ENCODE results near the gene ACOT7.

The ACOT7 gene

DNA sequence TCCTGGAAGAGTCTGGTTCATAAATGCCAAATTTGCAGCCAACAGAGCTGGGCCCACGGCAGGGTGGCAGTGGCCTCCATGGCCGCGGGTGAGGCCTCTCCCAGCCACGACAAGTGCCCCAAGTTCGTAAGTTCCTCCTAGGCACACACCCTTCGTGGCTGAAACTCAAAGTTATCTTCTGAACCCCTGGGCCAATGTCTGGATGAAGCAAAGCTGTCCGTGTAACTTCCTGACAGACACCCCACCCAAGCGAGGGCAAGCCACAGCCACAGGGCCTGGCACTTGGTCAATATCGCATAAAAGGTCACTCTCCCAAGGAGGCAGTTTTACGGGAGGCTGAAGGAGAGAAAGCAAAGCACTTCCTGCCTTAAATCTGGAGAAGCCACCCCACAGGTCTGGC is 104.9 kb downstream of the ACOT7 start:
- TF ChIP-seq, protein P1, sequence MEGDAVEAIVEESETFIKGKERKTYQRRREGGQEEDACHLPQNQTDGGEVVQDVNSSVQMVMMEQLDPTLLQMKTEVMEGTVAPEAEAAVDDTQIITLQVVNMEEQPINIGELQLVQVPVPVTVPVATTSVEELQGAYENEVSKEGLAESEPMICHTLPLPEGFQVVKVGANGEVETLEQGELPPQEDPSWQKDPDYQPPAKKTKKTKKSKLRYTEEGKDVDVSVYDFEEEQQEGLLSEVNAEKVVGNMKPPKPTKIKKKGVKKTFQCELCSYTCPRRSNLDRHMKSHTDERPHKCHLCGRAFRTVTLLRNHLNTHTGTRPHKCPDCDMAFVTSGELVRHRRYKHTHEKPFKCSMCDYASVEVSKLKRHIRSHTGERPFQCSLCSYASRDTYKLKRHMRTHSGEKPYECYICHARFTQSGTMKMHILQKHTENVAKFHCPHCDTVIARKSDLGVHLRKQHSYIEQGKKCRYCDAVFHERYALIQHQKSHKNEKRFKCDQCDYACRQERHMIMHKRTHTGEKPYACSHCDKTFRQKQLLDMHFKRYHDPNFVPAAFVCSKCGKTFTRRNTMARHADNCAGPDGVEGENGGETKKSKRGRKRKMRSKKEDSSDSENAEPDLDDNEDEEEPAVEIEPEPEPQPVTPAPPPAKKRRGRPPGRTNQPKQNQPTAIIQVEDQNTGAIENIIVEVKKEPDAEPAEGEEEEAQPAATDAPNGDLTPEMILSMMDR (IDR thresholded peaks at IDR 0.05), result no peak
- H3K36me3 ChIP-seq, result no peaks in the 10 kb centered on the region
- no peaks in the 10 kb centered on the region for H3K4me1 ChIP-seq (ENCODE audit: control insufficient read depth in 1 of 2, insufficient read depth in 1 of 2, low read depth in 1 of 2, low read length in 1 of 2)
- H3K4me3 ChIP-seq (ENCODE audit: low read depth in 1 of 2, low read length in 1 of 2), result no peak overlapping the region
- no peaks in the 10 kb centered on the region for H3K27me3 ChIP-seq
- H3K9me3 ChIP-seq, result no peaks in the 10 kb centered on the region
- H3K27ac ChIP-seq, result no peak overlapping the region

DNA sequence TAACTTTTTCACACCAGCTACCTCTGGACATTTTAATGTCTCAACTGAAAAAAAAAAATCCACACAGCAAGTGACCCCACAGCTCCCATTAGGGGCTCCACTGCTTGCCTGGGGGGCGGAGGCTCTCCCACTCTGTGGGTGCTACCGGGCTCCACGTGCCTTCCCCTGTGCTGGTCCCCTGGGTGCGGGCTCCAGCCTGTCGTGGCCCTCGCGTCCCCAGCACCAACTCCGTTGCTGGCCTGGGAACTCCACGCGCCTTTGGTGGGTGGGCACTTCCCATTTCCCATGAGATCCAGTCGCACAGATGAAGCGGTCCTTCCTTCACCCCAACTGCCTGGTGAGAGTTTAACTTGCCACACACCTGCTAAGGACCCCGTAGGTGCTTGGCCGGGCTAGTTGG is 105.5 kb downstream of the ACOT7 start:
- H3K4me1 ChIP-seq (ENCODE audit: control insufficient read depth in 1 of 2, insufficient read depth in 1 of 2, low read depth in 1 of 2, low read length in 1 of 2), result no peaks in the 10 kb centered on the region
- TF ChIP-seq, protein P1 (IDR thresholded peaks at IDR 0.05), result no peak
- no peaks in the 10 kb centered on the region for H3K27me3 ChIP-seq
- no peaks in the 10 kb centered on the region for H3K36me3 ChIP-seq
- no peak overlapping the region for H3K27ac ChIP-seq
- H3K4me3 ChIP-seq (ENCODE audit: low read depth in 1 of 2, low read length in 1 of 2), result no peak overlapping the region
- no peaks in the 10 kb centered on the region for H3K9me3 ChIP-seq

DNA sequence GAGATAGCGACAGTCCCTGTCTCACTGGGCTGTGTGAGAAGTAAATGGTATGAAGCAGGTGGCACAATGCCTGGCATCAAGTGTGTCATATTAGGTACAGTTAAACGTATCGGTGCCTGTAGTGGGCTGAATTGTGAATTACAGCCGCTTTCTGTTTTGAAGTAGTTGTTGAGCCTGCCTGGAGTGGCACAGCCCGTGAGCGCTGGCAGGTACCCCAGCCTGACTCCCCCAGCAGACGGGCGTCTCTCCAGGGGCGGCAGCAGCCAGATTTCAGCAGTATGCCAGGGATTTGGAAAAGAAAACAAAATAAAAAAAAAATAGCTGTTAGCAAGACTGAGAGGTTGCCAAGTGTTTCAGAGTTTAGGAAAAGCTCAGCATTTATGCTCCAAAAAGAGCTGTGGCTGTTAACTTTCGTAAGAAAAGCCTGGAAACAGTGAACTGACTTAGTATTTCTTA is 106.1 kb downstream of the ACOT7 start:
- no peaks in the 10 kb centered on the region for H3K9me3 ChIP-seq
- TF ChIP-seq, protein P1 (IDR thresholded peaks at IDR 0.05), result no peak
- no peaks in the 10 kb centered on the region for H3K36me3 ChIP-seq
- no peak overlapping the region for H3K27ac ChIP-seq
- no peak overlapping the region for H3K4me3 ChIP-seq (ENCODE audit: low read depth in 1 of 2, low read length in 1 of 2)
- no peaks in the 10 kb centered on the region for H3K4me1 ChIP-seq (ENCODE audit: control insufficient read depth in 1 of 2, insufficient read depth in 1 of 2, low read depth in 1 of 2, low read length in 1 of 2)
- H3K27me3 ChIP-seq, result no peaks in the 10 kb centered on the region

DNA sequence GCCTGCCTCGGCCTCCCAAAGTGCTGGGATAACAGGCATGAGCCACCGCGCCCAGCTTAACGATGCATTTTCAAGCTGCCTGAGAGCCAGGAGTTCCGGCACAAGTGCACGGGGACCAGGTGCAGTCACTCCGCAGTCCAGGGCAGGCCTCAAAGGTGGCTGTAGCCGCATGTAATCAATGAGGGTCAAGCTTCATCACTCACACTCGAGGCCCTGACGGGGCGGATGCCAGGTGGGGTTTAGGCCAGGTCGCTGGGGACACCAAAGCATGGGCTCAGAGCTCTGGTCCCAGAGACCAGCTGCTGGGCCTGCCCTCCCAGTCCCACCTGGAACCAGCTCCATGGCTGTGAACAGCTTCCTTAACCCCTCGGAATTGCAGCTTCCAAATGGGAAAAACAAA is 106.5 kb downstream of the ACOT7 start:
- no peak overlapping the region for H3K4me3 ChIP-seq (ENCODE audit: low read depth in 1 of 2, low read length in 1 of 2)
- H3K27ac ChIP-seq, result no peak overlapping the region

DNA sequence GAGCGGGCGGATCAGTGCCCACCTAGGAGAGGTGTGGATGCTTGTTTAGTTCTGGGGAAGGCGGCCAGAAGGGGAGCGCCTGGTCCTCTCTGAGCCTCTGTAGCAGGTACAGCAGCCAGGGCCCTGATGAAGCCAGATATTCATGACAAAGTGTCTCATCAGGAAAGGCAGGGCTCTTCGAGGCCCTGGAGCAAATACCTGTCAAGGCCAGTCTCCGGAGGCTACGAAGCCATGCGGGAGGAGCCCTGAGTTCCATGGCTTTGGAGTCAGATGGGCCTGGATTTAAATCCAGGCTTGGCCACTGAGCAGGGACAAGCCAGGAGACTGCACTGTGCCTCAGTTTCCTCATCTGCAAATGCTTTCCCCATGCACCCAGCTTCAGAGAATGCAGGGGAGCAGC is 107.3 kb downstream of the ACOT7 start:
- Histone ChIP-seq H3K27me3 (no peaks in the 10 kb centered on the region), H3K9me3 (no peaks in the 10 kb centered on the region), H3K36me3 (no peaks in the 10 kb centered on the region), H3K27ac (no peak overlapping the region), H3K4me1 (ENCODE audit: control insufficient read depth in 1 of 2, insufficient read depth in 1 of 2, low read depth in 1 of 2, low read length in 1 of 2) (no peaks in the 10 kb centered on the region), H3K4me3 (ENCODE audit: low read depth in 1 of 2, low read length in 1 of 2) (no peak overlapping the region)
- TF ChIP-seq, protein P1 (IDR thresholded peaks at IDR 0.05), result no peak

More for the DNA sequence above, 106.5 kb downstream of the ACOT7 start:
- Histone ChIP-seq H3K36me3 (no peaks in the 10 kb centered on the region), H3K27me3 (no peaks in the 10 kb centered on the region), H3K9me3 (no peaks in the 10 kb centered on the region), H3K4me1 (ENCODE audit: control insufficient read depth in 1 of 2, insufficient read depth in 1 of 2, low read depth in 1 of 2, low read length in 1 of 2) (no peaks in the 10 kb centered on the region)
- TF ChIP-seq, protein P1 (IDR thresholded peaks at IDR 0.05), result no peak

DNA sequence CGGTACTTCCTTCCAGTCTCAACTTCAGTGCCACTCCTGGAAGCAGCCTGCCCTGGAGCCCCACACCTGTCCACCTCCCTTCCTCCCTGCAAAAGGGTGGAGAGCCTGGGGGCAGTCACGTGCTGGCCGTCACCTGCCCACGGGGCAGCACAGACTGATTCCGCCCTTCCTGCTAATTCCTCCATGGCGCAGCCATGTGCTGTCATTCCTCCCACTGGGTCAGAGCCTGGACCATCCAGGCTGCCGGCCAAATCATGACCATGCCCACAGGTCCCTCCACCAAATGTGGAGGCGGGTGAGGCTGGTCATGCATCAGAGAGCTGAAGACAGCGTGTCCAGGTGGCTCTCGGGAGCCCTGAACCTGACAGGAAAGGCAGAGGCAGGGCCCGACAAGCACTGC is 108.2 kb downstream of the ACOT7 start:
- H3K27ac ChIP-seq, result no peak overlapping the region
- no peaks in the 10 kb centered on the region for H3K4me1 ChIP-seq (ENCODE audit: control insufficient read depth in 1 of 2, insufficient read depth in 1 of 2, low read depth in 1 of 2, low read length in 1 of 2)
- no peak overlapping the region for H3K4me3 ChIP-seq (ENCODE audit: low read depth in 1 of 2, low read length in 1 of 2)
- no peaks in the 10 kb centered on the region for H3K9me3 ChIP-seq
- no peaks in the 10 kb centered on the region for H3K36me3 ChIP-seq
- no peaks in the 10 kb centered on the region for H3K27me3 ChIP-seq
- TF ChIP-seq, protein P1 (IDR thresholded peaks at IDR 0.05), result no peak
